HepG2 (cell line): Measurements from ENCODE around the gene MDP1. TPM values are rescaled to one million over a fixed set of nuclear protein-coding genes. Genes with fewer than 3 reads are reported as not detected.

Experiments
- ATF1 ChIP-seq: IDR thresholded peaks from 2 replicates; pipeline ENCODE4 v1.6.1; 2016; ENCODE audit warnings: mild to moderate bottlenecking, control low read depth
- ELF3 ChIP-seq: IDR thresholded peaks from 2 replicates; pipeline ENCODE4 v1.6.1; 2016; ENCODE audit warnings: missing genetic modification reagents, missing compliant biosample characterization
- HMGXB3 ChIP-seq: sonication (generic); formaldehyde crosslinking; IDR thresholded peaks from 2 replicates; pipeline ENCODE4 v1.4.0; 2020; ENCODE audit warnings: missing genetic modification reagents, borderline replicate concordance
- KDM5B ChIP-seq: sonication (generic); formaldehyde crosslinking; IDR thresholded peaks from 2 replicates; pipeline ENCODE4 v1.4.0; 2020; ENCODE audit warnings: missing genetic modification reagents, mild to moderate bottlenecking, borderline replicate concordance
- MATR3 ChIP-seq: sonication (generic); formaldehyde crosslinking; IDR thresholded peaks from 2 replicates; pipeline ENCODE4 v1.4.0; 2020; ENCODE audit warnings: missing genetic modification reagents
- MIER2 ChIP-seq: IDR thresholded peaks from 2 replicates; pipeline ENCODE4 v1.6.1; 2016; ENCODE audit warnings: missing biosample characterization, missing genetic modification reagents
- NFATC3 ChIP-seq: sonication (generic); formaldehyde crosslinking; IDR thresholded peaks from 2 replicates; pipeline ENCODE4 v1.5.1; 2020; ENCODE audit warnings: mild to moderate bottlenecking, missing genetic modification reagents
- PATZ1 ChIP-seq: sonication (generic); formaldehyde crosslinking; IDR thresholded peaks from 2 replicates; pipeline ENCODE4 v1.4.0; 2020; ENCODE audit warnings: missing genetic modification reagents
- SUZ12 ChIP-seq: fragments of 150-350 bp; IDR thresholded peaks from 2 replicates; pipeline ENCODE4 v1.6.1; 2014; ENCODE audit warnings: low read depth, low read length
- THAP11 ChIP-seq: IDR thresholded peaks from 2 replicates; pipeline ENCODE4 v1.6.1; 2016; ENCODE audit warnings: missing biosample characterization, missing genetic modification reagents
- ZBTB39 ChIP-seq: sonication (generic); formaldehyde crosslinking; IDR thresholded peaks from 2 replicates; pipeline ENCODE4 v1.5.0; 2020; ENCODE audit warnings: missing genetic modification reagents
- ZNF230 ChIP-seq: sonication (generic); formaldehyde crosslinking; IDR thresholded peaks from 2 replicates; pipeline ENCODE4 v1.4.0; 2020; ENCODE audit warnings: mild to moderate bottlenecking, missing genetic modification reagents
- ZNF333 ChIP-seq: sonication (generic); formaldehyde crosslinking; IDR thresholded peaks from 2 replicates; pipeline ENCODE4 v1.4.0; 2020; ENCODE audit warnings: mild to moderate bottlenecking, missing genetic modification reagents, borderline replicate concordance
- ZNF704 ChIP-seq: sonication (generic); formaldehyde crosslinking; IDR thresholded peaks from 2 replicates; pipeline ENCODE4 v1.8.1; 2023; ENCODE audit warnings: mild to moderate bottlenecking, inconsistent platforms, moderate library complexity, missing genetic modification reagents, borderline replicate concordance
- ZNF879 ChIP-seq: sonication (generic); formaldehyde crosslinking; IDR thresholded peaks from 2 replicates; pipeline ENCODE4 v1.8.1; 2023; ENCODE audit warnings: missing genetic modification reagents
- polyA plus RNA-seq, 8 experiments: library from polyadenylated mRNA; depleted of rRNA in 3 of 8; stranded (reverse) in 7 of 8; unstranded in 1 of 8; fragments of >200 nt; fragmentation: Illumina TruSeq in 4 of 8; extraction: Trizol in 4 of 8; gene quantifications; 2 replicates each; pipeline versions ENCODE4 v1.2.1 to v1.2.3, GENCODE V29; 2011 to 2016; ENCODE audit warnings: low read depth in 4 of 8, missing spikeins in 1 of 8, mixed read lengths in 1 of 8; ENCODE audit not compliant: insufficient read depth in 1 of 8
- total RNA-seq, 5 experiments: library from RNA; depleted of rRNA; stranded (reverse); fragments of >200 nt; fragmentation: Illumina TruSeq; extraction: Trizol; gene quantifications; 2 replicates each; pipeline ENCODE4 v1.2.3, GENCODE V29; 2016; ENCODE audit warnings: low read depth in 1 of 5

MDP1 gene
- total and polyA plus RNA-seq, 2 of the 13 experiments (the other 11 are each of a cell fraction or from before 2014, with no cell fraction given): 44.1 to 48.7 TPM

- TF ChIP-seq PATZ1 (CRISPR knock-in tag) (peak; percentile 95), SUZ12 (0 out of 2 replicates have a peak, but pooled peaks have one; percentile 4), HMGXB3 (CRISPR knock-in tag) (peak; percentile 97), MATR3 (CRISPR knock-in tag) (peak; percentile 12; the same call in 1 of the 2 replicates), THAP11 (CRISPR knock-in tag) (peak; percentile 98), ZNF879 (CRISPR knock-in tag) (peak; percentile 65), MIER2 (CRISPR knock-in tag) (peak; percentile 91), ATF1 (no peak), ELF3 (peak; percentile 98), KDM5B (CRISPR knock-in tag) (peak; percentile 100), ZBTB39 (CRISPR knock-in tag) (peak; percentile 95; the same call in 1 of the 2 replicates), ZNF230 (CRISPR knock-in tag) (no peak; the same call in 1 of the 2 replicates), NFATC3 (CRISPR knock-in tag) (0 out of 2 replicates have a peak, but pooled peaks have one; percentile 84), ZNF704 (CRISPR knock-in tag) (peak; percentile 99), ZNF333 (CRISPR knock-in tag) (peak; percentile 99)
These were observed 27.4 kb downstream of the MDP1 start, which contains the start of gene IPO4 (continued) for GRCh38 chr14:24188251-24189058.
